ENCODE measurements around the gene CTSC.

GRCh38 chr11:88360141-88360540, 22.6 kb upstream of the CTSC start:
- TF ChIP-seq ELF1 (IDR thresholded peaks at IDR 0.05) (no peak), RXRA (IDR thresholded peaks at IDR 0.05; ENCODE audit: borderline replicate concordance, low read depth) (no peak), CTCF (IDR thresholded peaks at IDR 0.05) (no peak)
